ENCODE results near the gene CTNNB1.

The CTNNB1 gene

GRCh38 chr3:41204369-41204768, 5.1 kb downstream of the CTNNB1 start:
- H3K9me2 ChIP-seq (replicated peaks; ENCODE audit: insufficient read depth, low read length), result no peaks in the 10 kb centered on the region
- no peaks in the 10 kb centered on the region for H3K9me3 ChIP-seq (replicated peaks; ENCODE audit: insufficient read depth, low read length)
- no peak overlapping the region for H3K4me3 ChIP-seq (ENCODE audit: low read length)
- no peak for TF ChIP-seq EZH2 (optimal IDR thresholded peaks at IDR 0.05; ENCODE audit: low read depth, low read length)
- H2AFZ ChIP-seq (ENCODE audit: low read length), result no peak overlapping the region
- H3F3A ChIP-seq (ENCODE audit: insufficient read depth, low read length), result peaks cover 4% of the 10 kb centered on the region; the same call in 1 of the 2 replicates
- no peaks in the 10 kb centered on the region for H3K36me3 ChIP-seq (replicated peaks; ENCODE audit: insufficient read depth, low read length)
- no peaks in the 10 kb centered on the region for H3K27me3 ChIP-seq (replicated peaks; ENCODE audit: insufficient read depth, low read length)
- DNase-seq, result no peak
- H4K20me1 ChIP-seq (ENCODE audit: insufficient read depth, low read length), result peaks cover 61% of the 10 kb centered on the region
- no peak overlapping the region for H3K4me2 ChIP-seq (ENCODE audit: low read depth, low read length)
- H3K4me1 ChIP-seq (ENCODE audit: low read length), result peaks cover 18% of the 10 kb centered on the region
- H3K79me2 ChIP-seq (ENCODE audit: low read length), result peaks cover 97% of the 10 kb centered on the region
- no peak overlapping the region for H3K27ac ChIP-seq (ENCODE audit: low read length)
- no peak overlapping the region for H3K9ac ChIP-seq (ENCODE audit: low read length)

GRCh38 chr3:41205591-41205990, 6.3 kb downstream of the CTNNB1 start:
- no peak for DNase-seq
- Histone ChIP-seq H3F3A (ENCODE audit: insufficient read depth, low read length) (no peaks in the 10 kb centered on the region; the same call in 1 of the 2 replicates), H3K27me3 (replicated peaks; ENCODE audit: insufficient read depth, low read length) (no peaks in the 10 kb centered on the region), H3K4me1 (ENCODE audit: low read length) (peaks cover 15% of the 10 kb centered on the region), H3K27ac (ENCODE audit: low read length) (no peak overlapping the region), H3K9me2 (replicated peaks; ENCODE audit: insufficient read depth, low read length) (no peaks in the 10 kb centered on the region), H3K9me3 (replicated peaks; ENCODE audit: insufficient read depth, low read length) (no peaks in the 10 kb centered on the region), H3K79me2 (ENCODE audit: low read length) (peaks cover 100% of the 10 kb centered on the region), H3K4me3 (ENCODE audit: low read length) (no peak overlapping the region), H4K20me1 (ENCODE audit: insufficient read depth, low read length) (peaks cover 58% of the 10 kb centered on the region), H2AFZ (ENCODE audit: low read length) (no peak overlapping the region), H3K4me2 (ENCODE audit: low read depth, low read length) (no peak overlapping the region), H3K36me3 (replicated peaks; ENCODE audit: insufficient read depth, low read length) (no peaks in the 10 kb centered on the region), H3K9ac (ENCODE audit: low read length) (no peak overlapping the region)
- TF ChIP-seq EZH2 (optimal IDR thresholded peaks at IDR 0.05; ENCODE audit: low read depth, low read length), result no peak
- TF ChIP-seq EZH2phosphoT487 (IDR thresholded peaks at IDR 0.05; ENCODE audit: low read length), result no peak
- TF ChIP-seq CTCF (IDR thresholded peaks at IDR 0.05; ENCODE audit: low read length), result no peak

- Histone ChIP-seq H3K4me3 (ENCODE audit: low read length) (no peak overlapping the region), H3K9ac (ENCODE audit: low read length) (no peak overlapping the region), H3K4me2 (ENCODE audit: low read depth, low read length) (no peak overlapping the region), H3K79me2 (ENCODE audit: low read length) (peaks cover 100% of the 10 kb centered on the region), H3K9me3 (replicated peaks; ENCODE audit: insufficient read depth, low read length) (no peaks in the 10 kb centered on the region), H4K20me1 (ENCODE audit: insufficient read depth, low read length) (peaks cover 49% of the 10 kb centered on the region), H3K27me3 (replicated peaks; ENCODE audit: insufficient read depth, low read length) (no peaks in the 10 kb centered on the region), H3K9me2 (replicated peaks; ENCODE audit: insufficient read depth, low read length) (no peaks in the 10 kb centered on the region), H3K4me1 (ENCODE audit: low read length) (no peaks in the 10 kb centered on the region), H3K36me3 (replicated peaks; ENCODE audit: insufficient read depth, low read length) (no peaks in the 10 kb centered on the region), H2AFZ (ENCODE audit: low read length) (no peak overlapping the region), H3K27ac (ENCODE audit: low read length) (no peak overlapping the region), H3F3A (ENCODE audit: insufficient read depth, low read length) (no peaks in the 10 kb centered on the region)
- no peak for TF ChIP-seq EZH2 (optimal IDR thresholded peaks at IDR 0.05; ENCODE audit: low read depth, low read length)
- no peak for TF ChIP-seq EZH2phosphoT487 (IDR thresholded peaks at IDR 0.05; ENCODE audit: low read length)
- TF ChIP-seq CTCF (IDR thresholded peaks at IDR 0.05; ENCODE audit: low read length), result no peak
- no peak for DNase-seq
Observed at GRCh38 chr3:41207355-41207754, 8.1 kb downstream of the CTNNB1 start.

- no peak for TF ChIP-seq CTCF (IDR thresholded peaks at IDR 0.05; ENCODE audit: low read length)
- no peak for TF ChIP-seq EZH2phosphoT487 (IDR thresholded peaks at IDR 0.05; ENCODE audit: low read length)
- no peak for TF ChIP-seq EZH2 (optimal IDR thresholded peaks at IDR 0.05; ENCODE audit: low read depth, low read length)
- Histone ChIP-seq H3K9me2 (replicated peaks; ENCODE audit: insufficient read depth, low read length) (no peaks in the 10 kb centered on the region), H2AFZ (ENCODE audit: low read length) (no peak overlapping the region), H3K27me3 (replicated peaks; ENCODE audit: insufficient read depth, low read length) (no peaks in the 10 kb centered on the region), H3K4me2 (ENCODE audit: low read depth, low read length) (no peak overlapping the region), H4K20me1 (ENCODE audit: insufficient read depth, low read length) (peaks cover 42% of the 10 kb centered on the region), H3K9me3 (replicated peaks; ENCODE audit: insufficient read depth, low read length) (no peaks in the 10 kb centered on the region), H3K79me2 (ENCODE audit: low read length) (peaks cover 100% of the 10 kb centered on the region), H3K36me3 (replicated peaks; ENCODE audit: insufficient read depth, low read length) (no peaks in the 10 kb centered on the region), H3K4me3 (ENCODE audit: low read length) (no peak overlapping the region), H3F3A (ENCODE audit: insufficient read depth, low read length) (no peaks in the 10 kb centered on the region), H3K9ac (ENCODE audit: low read length) (no peak overlapping the region), H3K27ac (ENCODE audit: low read length) (no peak overlapping the region), H3K4me1 (ENCODE audit: low read length) (no peaks in the 10 kb centered on the region)
- DNase-seq, result no peak
Observed at GRCh38 chr3:41208507-41209220, 9.4 kb downstream of the CTNNB1 start.

All from MM.1S (cell line).